Posterior vena cava (tissue), 2 donors: ENCODE results near the gene RING1. TPM values are rescaled to one million over a fixed set of nuclear protein-coding genes. Genes with fewer than 3 reads are reported as not detected.
"Not testable (repeated sequence)": the region's sequence is repeated elsewhere in the genome, so short reads cannot be mapped to it uniquely, and the experiment has no call there.

Experiments
- DNase-seq: peaks from one replicate; pipeline ENCODE4 v3.0.0-alpha.2; 2020; ENCODE audit warnings: low spot score
- intact Hi-C, 2 donors: fragments of 100-400 bp; cut with DNase I; formaldehyde crosslinking; loops; one replicate each; pipeline versions ENCODE4 v1.14.1 to v1.14.2; 2022 to 2023
- total RNA-seq, 2 donors: library from RNA; stranded (reverse); fragmentation: NEBNext Ultra II Directional; extraction: Animal tissue kit (Norgen Biotek cat#: 25700); gene quantifications; one replicate each; pipeline ENCODE4 v1.2.1, GENCODE V29; 2021
- donor health status: DM: yes; HTN: yes; CAD: no.
- donor health status: DM: yes; HTN: yes; CAD: no.

The RING1 gene
- total RNA-seq, 2 donors from 2014 or later: 29.8 to 32.2 TPM

GRCh38 chr6:33217246-33217645 is 8.9 kb downstream of the RING1 start:
- DNase-seq: no peak
- intact Hi-C loops: no loop called here

GRCh38 chr6:33217681-33218080 is 9.4 kb downstream of the RING1 start:
- intact Hi-C loops: no loop called here
- DNase-seq: no peak

GRCh38 chr6:33226503-33227120 is 18.3 kb downstream of the RING1 start:
- DNase-seq, intact Hi-C loops: not testable (repeated sequence)

GRCh38 chr6:33235221-33235634 is 26.9 kb downstream of the RING1 start:
- intact Hi-C loops: no loop called here
- no peak for DNase-seq

- intact Hi-C loops: no loop called here
- no peak for DNase-seq
Measured at GRCh38 chr6:33236328-33236727, 28.0 kb downstream of the RING1 start.

- DNase-seq: no peak
- intact Hi-C loops: no loop called here
Measured at GRCh38 chr6:33236852-33237251, 28.6 kb downstream of the RING1 start.

GRCh38 chr6:33237741-33238140 is 29.4 kb downstream of the RING1 start:
- intact Hi-C loops: no loop called here
- no peak for DNase-seq

GRCh38 chr6:33241968-33242367 is 33.7 kb downstream of the RING1 start:
- no peak for DNase-seq
- intact Hi-C loops: loop anchor here in 1 of 2 donors (5.0 to 10.0 kb wide), 2 partner anchors 77 to 230 kb away; no protein-coding TSS in a partner anchor

- intact Hi-C loops: loop anchor here in 1 of 2 donors (5.0 to 10.0 kb wide), 2 partner anchors 79 to 231 kb away; no protein-coding TSS in a partner anchor
- no peak for DNase-seq
Measured at GRCh38 chr6:33243476-33243875, 35.2 kb downstream of the RING1 start.

- intact Hi-C loops: loop anchor here in 1 of 2 donors (5.0 to 10.0 kb wide), 2 partner anchors 83 to 131 kb away; no protein-coding TSS in a partner anchor
- peak; percentile 95 for DNase-seq
Measured at GRCh38 chr6:33247977-33248642, 39.8 kb downstream of the RING1 start.

- intact Hi-C loops: loop anchor here in 1 of 2 donors (5.0 to 10.0 kb wide), 2 partner anchors 84 to 131 kb away; no protein-coding TSS in a partner anchor
- DNase-seq: no peak
Measured at GRCh38 chr6:33248643-33248931, 40.3 kb downstream of the RING1 start.

- peak; percentile 98 for DNase-seq
- intact Hi-C loops: loop anchor here in 1 of 2 donors (5.0 to 10.0 kb wide), 2 partner anchors 84 to 132 kb away; no protein-coding TSS in a partner anchor
Measured at GRCh38 chr6:33248932-33249731, 40.8 kb downstream of the RING1 start.

- DNase-seq: peak; percentile 72
- intact Hi-C loops: loop anchor here (5.0 to 10.0 kb wide), 3 partner anchors 85 to 135 kb away; no protein-coding TSS in a partner anchor
Measured at GRCh38 chr6:33249732-33250630, 41.7 kb downstream of the RING1 start.

- intact Hi-C loops: loop anchor here in 1 of 2 donors (10.0 kb wide), 1 partner anchor 136 kb away; no protein-coding TSS in a partner anchor
Measured at GRCh38 chr6:33250731-33251130, 42.4 kb downstream of the RING1 start.

GRCh38 chr6:33251395-33252012 is 43.2 kb downstream of the RING1 start:
- intact Hi-C loops: loop anchor here in 1 of 2 donors (10.0 kb wide), 1 partner anchor 137 kb away; no protein-coding TSS in a partner anchor
- peak; percentile 16 for DNase-seq

More at GRCh38 chr6:33250731-33251130, 42.4 kb downstream of the RING1 start:
- DNase-seq: peak; percentile 44

GRCh38 chr6:33252759-33253158 is 44.5 kb downstream of the RING1 start:
- DNase-seq: no peak
- intact Hi-C loops: loop anchor here in 1 of 2 donors (10.0 kb wide), 1 partner anchor 138 kb away; no protein-coding TSS in a partner anchor

GRCh38 chr6:33254591-33254990 is 46.3 kb downstream of the RING1 start:
- intact Hi-C loops: loop anchor here in 1 of 2 donors (10.0 kb wide), 1 partner anchor 140 kb away; no protein-coding TSS in a partner anchor
- peak; percentile 12 for DNase-seq

- DNase-seq: no peak
Measured at GRCh38 chr6:33259032-33259431, 50.7 kb downstream of the RING1 start.

More at GRCh38 chr6:33259032-33259431, 50.7 kb downstream of the RING1 start:
- intact Hi-C loops: loop anchor here in 1 of 2 donors (10.0 kb wide), 1 partner anchor 144 kb away; no protein-coding TSS in a partner anchor
